ENCODE data around the gene PCCB.

GRCh38 chr3:136249091-136249490 lies 1.0 kb upstream of the PCCB start:
- TF ChIP-seq CTCF (IDR thresholded peaks at IDR 0.05; ENCODE audit: poor library complexity, severe bottlenecking) (no peak), EP300 (conservative IDR thresholded peaks at IDR 0.05; ENCODE audit: poor library complexity, severe bottlenecking) (no peak), MXI1 (conservative IDR thresholded peaks at IDR 0.05; ENCODE audit: poor library complexity, severe bottlenecking) (no peak), POLR2AphosphoS5 (IDR thresholded peaks at IDR 0.05) (no peak)
